AG10803 (cell line): Measurements from ENCODE around the gene SGIP1.
A peak's percentile ranks its signal among the peaks of the same experiment; 100 is the strongest.
"Not testable (repeated sequence)": the region's sequence is repeated elsewhere in the genome, so short reads cannot be mapped to it uniquely, and the experiment has no call there.

ENCODE experiments used
- DNase-seq: peaks from one replicate; pipeline ENCODE4 v3.0.0; 2010; ENCODE audit warnings: low read depth
- H3K4me3 ChIP-seq: 2 replicates; pipeline ENCODE4 v1.5.1; 2011; ENCODE audit warnings: mild to moderate bottlenecking, low read length, control low read depth
- CTCF ChIP-seq: conservative IDR thresholded peaks from 2 replicates; pipeline ENCODE4 v1.5.1; 2011; ENCODE audit warnings: mild to moderate bottlenecking, low read length, control low read depth, inconsistent platforms

SGIP1 gene

DNA sequence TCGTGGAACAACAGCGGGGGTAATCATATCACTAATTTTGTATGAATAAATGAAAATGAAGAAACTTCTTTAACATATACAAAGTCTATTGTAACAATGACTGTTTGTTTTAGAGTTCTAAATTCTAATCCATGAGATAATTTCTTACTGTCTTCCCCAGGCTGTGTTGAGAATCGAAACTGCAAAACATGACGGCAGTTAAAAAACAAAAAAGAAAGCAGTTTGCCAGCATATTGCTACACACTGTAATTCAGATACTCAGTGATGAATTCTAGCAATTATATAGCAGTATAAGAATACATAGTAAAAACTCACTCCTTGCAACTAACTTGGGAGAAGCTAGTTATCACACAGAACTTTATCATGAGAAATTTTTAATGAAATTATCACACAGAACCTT, 245.0 kb downstream of the SGIP1 start:
- no peak for TF ChIP-seq CTCF
- peak; percentile 12 for DNase-seq
- peak overlapping the region; percentile 2 for H3K4me3 ChIP-seq

DNA sequence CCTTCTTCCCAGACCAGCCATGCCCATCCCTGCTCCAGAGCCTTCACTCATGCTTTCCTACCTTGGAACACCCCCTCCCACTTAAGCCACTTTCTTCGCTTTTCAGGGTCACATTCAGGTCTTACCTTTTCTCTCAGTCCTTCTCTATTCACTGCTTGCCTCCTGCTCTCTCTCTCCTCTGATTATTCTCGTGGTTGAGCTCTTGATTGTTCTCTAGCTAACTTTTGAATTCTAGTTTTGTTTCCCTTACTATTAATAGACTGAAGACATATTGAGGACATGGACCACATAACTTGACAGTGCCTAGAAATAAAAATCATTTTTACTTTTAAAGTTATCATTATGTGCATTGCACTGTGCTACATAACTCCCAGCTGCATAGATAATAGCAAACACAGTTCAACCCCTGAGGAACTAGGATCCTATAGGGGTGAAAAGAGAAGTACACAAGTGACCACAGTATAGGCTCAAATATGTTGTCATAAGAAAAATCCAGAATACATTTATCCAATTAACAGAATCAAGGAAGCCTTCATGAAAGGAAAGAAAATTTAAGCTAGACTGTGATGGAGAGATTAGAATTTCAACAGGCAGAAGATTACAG, 245.6 kb downstream of the SGIP1 start:
- no peak for TF ChIP-seq CTCF
- H3K4me3 ChIP-seq: no peak overlapping the region
- no peak for DNase-seq

DNA sequence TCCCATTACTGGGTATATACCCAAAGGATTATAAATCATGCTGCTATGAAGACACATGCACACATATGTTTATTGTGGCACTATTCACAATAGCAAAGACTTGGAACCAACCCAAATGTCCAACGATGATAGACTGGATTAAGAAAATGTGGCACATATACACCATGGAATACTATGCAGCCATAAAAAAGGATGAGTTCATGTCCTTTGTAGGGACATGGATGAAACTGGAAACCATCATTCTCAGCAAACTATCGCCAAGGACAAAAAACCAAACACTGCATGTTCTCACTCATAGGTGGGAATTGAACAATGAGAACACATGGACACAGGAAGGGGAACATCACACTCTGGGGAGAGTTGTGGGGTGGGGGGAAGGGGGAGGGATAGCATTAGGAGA, 251.8 kb downstream of the SGIP1 start:
- DNase-seq, H3K4me3 ChIP-seq: not testable (repeated sequence)

GRCh38 chr1:66787641-66788040, 253.7 kb downstream of the SGIP1 start:
- no peak overlapping the region for H3K4me3 ChIP-seq
- TF ChIP-seq CTCF: no peak
- no peak for DNase-seq

DNA sequence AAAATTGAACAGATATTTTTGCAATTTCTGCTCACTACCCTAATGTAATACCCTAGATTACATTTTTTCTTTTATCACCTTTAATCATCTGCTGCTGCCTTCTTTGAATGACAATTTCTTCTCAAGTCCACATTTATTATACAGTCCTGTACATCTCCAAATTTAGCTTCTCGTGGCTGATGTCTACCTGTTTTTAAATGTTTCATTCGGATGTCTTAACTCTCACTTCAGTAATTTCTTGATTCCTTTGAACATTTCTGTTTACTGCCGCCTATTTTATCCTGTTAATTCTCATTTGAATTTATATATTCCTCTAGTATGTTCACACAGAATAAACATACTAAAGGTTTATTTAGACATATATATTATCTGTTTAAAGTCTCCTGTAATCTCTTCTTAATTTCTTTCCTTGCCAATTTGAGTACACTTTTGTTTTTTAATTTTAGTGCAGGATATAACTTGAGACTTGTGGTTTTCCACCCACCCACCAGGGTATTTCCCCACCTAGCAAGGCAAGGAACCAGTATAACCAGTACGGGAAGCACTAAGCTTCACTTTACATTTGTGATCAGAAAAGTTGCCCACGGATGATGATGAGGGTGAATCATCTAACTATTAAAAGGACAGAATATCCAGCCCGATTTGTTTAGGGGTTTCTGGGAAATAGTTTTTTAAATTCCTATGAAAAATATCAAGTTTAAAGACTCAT, 254.4 kb downstream of the SGIP1 start:
- no peak overlapping the region for H3K4me3 ChIP-seq
- no peak for DNase-seq

DNA sequence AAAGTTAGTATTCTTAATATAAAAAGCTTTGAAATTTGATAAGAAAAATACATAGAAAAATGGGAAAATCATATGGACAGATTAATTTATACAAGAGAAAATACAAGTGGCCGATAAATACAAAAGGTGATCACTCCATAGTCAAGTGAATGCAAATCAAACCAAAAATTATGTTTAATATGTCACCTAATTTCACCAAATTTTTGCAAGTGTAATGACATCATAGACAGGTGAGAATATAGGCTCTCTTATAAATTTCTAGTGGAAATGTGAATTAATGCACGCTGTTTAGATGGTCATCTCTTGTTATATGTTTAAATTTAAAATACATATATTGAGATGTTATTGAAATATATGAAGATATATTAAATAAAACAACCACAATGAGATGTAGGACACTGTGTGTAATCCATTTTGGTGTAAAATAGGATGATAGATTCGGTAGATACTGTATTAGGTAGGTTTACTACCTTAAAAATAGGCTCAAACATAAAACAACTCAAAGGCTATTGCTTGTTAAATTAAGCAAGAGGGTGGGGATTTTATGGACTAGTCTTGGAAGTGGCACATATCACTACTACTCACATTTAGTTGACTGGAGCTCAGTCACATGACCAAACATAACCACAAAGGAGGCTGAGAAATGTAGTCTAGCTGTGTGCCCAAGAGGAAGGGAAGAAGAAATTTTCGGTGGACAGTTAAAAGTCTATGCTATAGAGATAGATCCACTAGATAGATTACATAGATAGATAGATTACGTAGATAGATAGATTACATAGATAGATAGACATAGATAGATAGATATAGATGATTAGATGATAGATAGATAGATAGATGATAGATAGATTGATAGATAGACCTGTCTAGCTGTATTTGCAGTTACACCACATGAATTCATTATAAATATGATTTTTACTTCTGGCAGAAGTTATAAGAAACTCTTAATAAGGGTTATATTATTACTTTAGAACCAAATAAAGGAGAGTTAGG, 258.0 kb downstream of the SGIP1 start:
- no peak for DNase-seq
- no peak for TF ChIP-seq CTCF
- H3K4me3 ChIP-seq: no peak overlapping the region

More for the DNA sequence above, 254.4 kb downstream of the SGIP1 start:
- TF ChIP-seq CTCF: no peak

DNA sequence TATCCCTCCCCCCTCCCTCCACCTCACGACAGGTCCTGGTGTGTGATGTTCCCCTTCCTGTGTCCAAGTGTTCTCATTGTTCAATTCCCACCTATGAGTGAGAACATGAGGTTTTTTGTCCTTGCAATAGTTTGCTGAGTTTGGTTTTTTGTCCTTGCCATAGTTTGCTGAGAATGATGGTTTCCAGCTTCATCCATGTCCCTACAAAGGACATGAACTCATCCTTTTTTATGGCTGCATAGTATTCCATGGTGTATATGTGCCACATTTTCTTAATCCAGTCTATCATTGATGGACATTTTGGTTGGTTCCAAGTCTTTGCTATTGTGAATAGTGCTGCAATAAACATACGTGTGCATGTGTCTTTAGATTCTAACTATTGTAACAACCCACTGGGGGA, 261.9 kb downstream of the SGIP1 start:
- not testable (repeated sequence) for DNase-seq, H3K4me3 ChIP-seq
